HFFc6 (cell line): ENCODE results near the gene NADK. TPM values are rescaled to one million over a fixed set of nuclear protein-coding genes. Genes with fewer than 3 reads are reported as not detected.

Source experiments
- DNase-seq: peaks from one replicate; pipeline ENCODE4 v3.0.0-alpha.2; 2018
- H3K27ac Mint-ChIP-seq: 2 replicates; pipeline ENCODE4 v1.8.0; 2020; ENCODE audit warnings: mild to moderate bottlenecking, mixed read lengths
- H3K27me3 Mint-ChIP-seq: 2 replicates; pipeline ENCODE4 v1.8.0; 2021; ENCODE audit warnings: mild to moderate bottlenecking, moderate library complexity, mixed read lengths; ENCODE audit not compliant: insufficient read depth
- H3K36me3 Mint-ChIP-seq: 2 replicates; pipeline ENCODE4 v1.8.0; 2021; ENCODE audit warnings: low read depth, mixed read lengths
- H3K4me1 Mint-ChIP-seq: 2 replicates; pipeline ENCODE4 v1.8.0; 2020; ENCODE audit warnings: low read depth, mixed read lengths
- H3K4me3 Mint-ChIP-seq: 2 replicates; pipeline ENCODE4 v1.8.0; 2020; ENCODE audit warnings: mild to moderate bottlenecking, moderate library complexity, mixed read lengths
- H3K9me3 Mint-ChIP-seq: 2 replicates; pipeline ENCODE4 v1.8.0; 2020; ENCODE audit warnings: mild to moderate bottlenecking, mixed read lengths
- total RNA-seq, 6 experiments: library from RNA; stranded (reverse); fragmentation: NEBNext Ultra II Directional; extraction: Animal tissue kit (Norgen Biotek cat#: 25700); gene quantifications; 2 replicates in 1 of 6; 3 replicates in 5 of 6; pipeline ENCODE4 v1.2.3, GENCODE V29; 2021
- TF ChIP-seq, protein P1 (sequence below): fragments of 200-600 bp; sonication (generic); IDR thresholded peaks from 2 replicates; pipeline ENCODE4 v1.5.0; 2021; ENCODE audit warnings: antibody characterized with exemption, mild to moderate bottlenecking

The NADK gene
- total RNA-seq, 6 experiments from 2014 or later = 50.3 to 68.8 (median 54.8) TPM

DNA sequence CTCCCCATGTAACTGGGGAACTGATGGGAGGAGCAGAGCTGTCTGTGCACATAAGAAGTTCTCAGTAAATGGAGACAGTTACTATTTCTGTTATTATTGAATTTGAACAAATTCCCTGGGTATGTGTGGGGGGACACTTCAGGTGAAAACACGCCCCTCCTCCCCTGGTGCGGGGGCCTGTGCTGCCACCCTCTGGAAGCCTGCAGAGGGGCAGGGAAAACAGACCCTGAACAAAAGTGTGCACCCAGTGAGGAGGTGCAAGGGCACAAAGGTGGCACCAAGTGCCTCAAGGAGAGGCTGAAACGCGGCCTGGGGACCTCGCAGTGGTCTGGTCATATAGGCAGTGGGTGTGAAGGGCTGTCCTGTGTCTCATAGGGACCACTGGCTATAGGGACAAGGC lies 18.2 kb upstream of the NADK start:
- no peaks in the 10 kb centered on the region; the same call in 1 of the 2 replicates for H3K4me1 Mint-ChIP-seq
- H3K4me3 Mint-ChIP-seq = no peak overlapping the region
- peaks cover 36% of the 10 kb centered on the region for H3K36me3 Mint-ChIP-seq
- H3K27me3 Mint-ChIP-seq = peaks cover 16% of the 10 kb centered on the region
- H3K9me3 Mint-ChIP-seq = no peaks in the 10 kb centered on the region; the same call in 1 of the 2 replicates
- TF ChIP-seq, protein P1, sequence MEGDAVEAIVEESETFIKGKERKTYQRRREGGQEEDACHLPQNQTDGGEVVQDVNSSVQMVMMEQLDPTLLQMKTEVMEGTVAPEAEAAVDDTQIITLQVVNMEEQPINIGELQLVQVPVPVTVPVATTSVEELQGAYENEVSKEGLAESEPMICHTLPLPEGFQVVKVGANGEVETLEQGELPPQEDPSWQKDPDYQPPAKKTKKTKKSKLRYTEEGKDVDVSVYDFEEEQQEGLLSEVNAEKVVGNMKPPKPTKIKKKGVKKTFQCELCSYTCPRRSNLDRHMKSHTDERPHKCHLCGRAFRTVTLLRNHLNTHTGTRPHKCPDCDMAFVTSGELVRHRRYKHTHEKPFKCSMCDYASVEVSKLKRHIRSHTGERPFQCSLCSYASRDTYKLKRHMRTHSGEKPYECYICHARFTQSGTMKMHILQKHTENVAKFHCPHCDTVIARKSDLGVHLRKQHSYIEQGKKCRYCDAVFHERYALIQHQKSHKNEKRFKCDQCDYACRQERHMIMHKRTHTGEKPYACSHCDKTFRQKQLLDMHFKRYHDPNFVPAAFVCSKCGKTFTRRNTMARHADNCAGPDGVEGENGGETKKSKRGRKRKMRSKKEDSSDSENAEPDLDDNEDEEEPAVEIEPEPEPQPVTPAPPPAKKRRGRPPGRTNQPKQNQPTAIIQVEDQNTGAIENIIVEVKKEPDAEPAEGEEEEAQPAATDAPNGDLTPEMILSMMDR = peak; percentile 32; the same call in 1 of the 2 replicates
- DNase-seq = no peak
- H3K27ac Mint-ChIP-seq = 0 out of 2 replicates have a peak overlapping the region, but pooled peaks have one; percentile 26

DNA sequence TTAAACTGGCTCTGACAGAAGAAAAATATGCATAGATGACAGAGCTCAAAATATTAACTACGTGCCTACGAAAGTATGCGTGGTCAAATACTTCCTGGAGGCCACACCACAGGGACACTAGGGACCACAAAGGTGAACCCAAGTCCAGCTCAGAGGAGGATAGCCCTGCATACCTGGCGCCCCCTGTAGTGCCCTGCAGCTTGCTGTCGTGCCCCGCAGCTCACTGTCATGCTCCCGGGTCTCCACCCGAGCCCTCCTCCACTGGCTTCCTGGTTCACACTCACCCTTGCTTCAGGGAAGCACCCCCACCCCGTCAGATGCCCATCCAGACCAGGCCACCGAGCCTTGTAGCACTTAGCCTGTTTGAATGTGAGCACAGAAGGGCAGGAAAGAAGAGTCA lies 16.7 kb upstream of the NADK start:
- no peaks in the 10 kb centered on the region; the same call in 1 of the 2 replicates for H3K4me1 Mint-ChIP-seq
- no peak overlapping the region for H3K4me3 Mint-ChIP-seq
- TF ChIP-seq, protein P1 = no peak
- no peaks in the 10 kb centered on the region; the same call in 1 of the 2 replicates for H3K9me3 Mint-ChIP-seq
- no peak for DNase-seq
- peaks cover 39% of the 10 kb centered on the region for H3K36me3 Mint-ChIP-seq
- peaks cover 11% of the 10 kb centered on the region for H3K27me3 Mint-ChIP-seq
- peak overlapping the region; percentile 18; the same call in 1 of the 2 replicates for H3K27ac Mint-ChIP-seq

DNA sequence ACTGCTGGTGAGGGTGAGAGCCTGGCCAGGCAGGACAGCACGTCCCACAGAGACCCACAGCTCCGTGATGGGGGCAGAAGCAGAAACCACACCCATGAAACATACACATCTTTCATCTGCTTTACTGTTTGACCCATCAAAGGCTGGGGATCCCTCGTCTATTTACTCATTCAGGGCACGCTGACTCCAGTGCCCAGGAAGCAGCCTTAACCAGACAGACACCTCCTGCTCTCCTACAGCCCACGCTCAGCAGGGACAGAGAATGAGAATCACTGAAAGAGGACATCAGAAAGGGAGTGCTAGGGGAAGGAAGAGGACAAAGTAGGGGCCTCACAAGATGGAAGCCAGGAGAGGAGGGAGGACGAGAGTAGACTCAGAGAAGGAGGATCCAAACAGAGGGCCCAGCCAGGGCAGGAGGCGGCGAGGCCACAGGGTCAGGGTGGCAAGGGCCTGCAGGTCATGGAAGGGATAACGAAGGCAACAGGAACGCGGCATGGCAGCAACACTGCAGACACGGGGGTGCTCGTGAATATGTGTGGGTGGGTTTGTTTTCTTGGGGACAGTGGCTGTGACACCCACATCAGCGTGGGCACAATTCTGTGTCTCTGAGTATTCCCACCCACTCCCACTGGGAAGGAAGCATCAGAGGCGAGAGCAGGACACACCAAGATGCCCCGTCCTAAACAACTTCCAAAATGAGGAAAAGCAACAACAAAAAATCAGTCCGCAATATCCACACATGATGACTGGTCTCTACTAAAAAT lies 15.4 kb upstream of the NADK start:
- Mint-ChIP-seq H3K9me3 (no peaks in the 10 kb centered on the region; the same call in 1 of the 2 replicates), H3K27ac (peak overlapping the region; percentile 19; the same call in 1 of the 2 replicates), H3K4me3 (no peak overlapping the region; the same call in 1 of the 2 replicates), H3K4me1 (no peaks in the 10 kb centered on the region), H3K36me3 (peaks cover 46% of the 10 kb centered on the region), H3K27me3 (peaks cover 15% of the 10 kb centered on the region)
- TF ChIP-seq, protein P1 = no peak
- DNase-seq = no peak

DNA sequence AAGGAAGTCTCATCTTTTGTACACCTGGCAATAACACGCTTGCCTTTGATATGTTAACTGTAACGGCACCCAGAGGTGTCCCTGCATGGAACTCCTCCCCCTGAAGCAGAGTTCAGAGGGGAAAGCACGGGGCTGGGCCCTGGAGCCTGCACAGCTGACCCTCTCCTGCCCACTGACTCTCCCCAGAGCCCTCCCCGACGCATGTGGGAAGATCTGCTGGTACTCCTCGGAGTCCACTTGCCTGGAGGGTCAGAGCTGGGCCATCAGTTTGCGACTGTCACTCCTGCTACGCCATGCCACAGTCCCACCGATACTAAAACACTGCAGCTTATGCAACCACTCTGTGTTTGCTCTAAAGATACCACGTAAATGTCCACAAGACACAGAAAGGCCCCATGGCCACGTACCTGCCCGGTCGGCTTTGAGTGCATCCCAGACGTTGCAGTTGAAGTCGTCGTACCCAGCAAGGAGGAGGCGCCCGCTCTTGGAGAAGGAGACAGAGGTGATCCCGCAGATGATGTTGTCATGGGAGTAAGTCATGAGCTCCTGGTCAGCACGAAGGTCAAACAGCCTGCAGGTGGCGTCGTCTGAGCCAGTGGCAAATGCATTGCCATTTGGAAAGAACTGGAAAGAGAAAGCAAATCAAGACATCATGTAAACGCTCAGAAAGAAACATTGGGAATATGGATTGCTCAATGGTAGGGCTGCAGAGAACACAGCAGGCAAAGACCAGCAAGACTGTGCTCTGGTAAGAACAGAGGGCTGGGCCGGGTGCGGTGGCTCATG lies 10.6 kb upstream of the NADK start:
- DNase-seq = no peak
- TF ChIP-seq, protein P1 = peak; percentile 65
- Mint-ChIP-seq H3K36me3 (peaks cover 45% of the 10 kb centered on the region), H3K4me3 (no peak overlapping the region), H3K27ac (peak overlapping the region; percentile 49), H3K27me3 (peaks cover 8% of the 10 kb centered on the region), H3K9me3 (no peaks in the 10 kb centered on the region; the same call in 1 of the 2 replicates), H3K4me1 (peaks cover 6% of the 10 kb centered on the region)

DNA sequence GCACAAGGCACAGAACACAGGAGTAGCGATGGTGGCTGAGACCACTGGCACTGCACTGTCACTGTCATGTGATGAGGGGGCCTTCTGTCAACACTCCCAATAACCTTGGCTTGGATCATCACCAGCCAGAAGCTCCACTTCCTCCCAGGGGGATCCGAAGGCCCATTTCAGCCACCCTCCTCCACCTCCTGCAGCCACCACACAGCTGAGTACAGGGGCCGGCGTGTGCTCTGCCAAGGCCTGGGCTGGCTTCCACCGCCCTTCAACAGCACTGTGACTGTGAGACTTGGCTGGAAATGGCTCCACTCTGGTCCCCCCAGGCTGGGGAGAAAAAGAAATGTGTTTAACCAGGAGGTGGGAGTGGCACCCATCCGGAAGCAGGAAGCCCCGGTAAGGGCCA lies 9.9 kb upstream of the NADK start:
- Mint-ChIP-seq H3K27ac (no peak overlapping the region), H3K4me1 (peaks cover 11% of the 10 kb centered on the region), H3K27me3 (peaks cover 7% of the 10 kb centered on the region), H3K9me3 (no peaks in the 10 kb centered on the region), H3K4me3 (no peak overlapping the region), H3K36me3 (peaks cover 39% of the 10 kb centered on the region)
- DNase-seq = no peak
- TF ChIP-seq, protein P1 = no peak
